ENCODE data around the gene PKHD1.
"Not testable (repeated sequence)": the region's sequence is repeated elsewhere in the genome, so short reads cannot be mapped to it uniquely, and the experiment has no call there.

PKHD1 gene

GRCh38 chr6:52010806-52011205 lies 76.6 kb downstream of the PKHD1 start:
- Histone ChIP-seq H3K4me3 (ENCODE audit: low read depth, low read length) (no peak overlapping the region), H3K4me1 (ENCODE audit: control insufficient read depth, insufficient read depth, low read length) (no peaks in the 10 kb centered on the region), H3K9ac (ENCODE audit: low read depth, low read length) (no peak overlapping the region), H3K27me3 (ENCODE audit: control insufficient read depth, insufficient read depth, low read length) (no peaks in the 10 kb centered on the region), H3K36me3 (ENCODE audit: control insufficient read depth, insufficient read depth, low read length) (no peaks in the 10 kb centered on the region), H3K9me3 (ENCODE audit: control insufficient read depth, insufficient read depth, low read length) (no peaks in the 10 kb centered on the region)

- H3K4me3 ChIP-seq (ENCODE audit: low read depth, low read length): no peak overlapping the region
- no peaks in the 10 kb centered on the region for H3K36me3 ChIP-seq (ENCODE audit: control insufficient read depth, insufficient read depth, low read length)
- no peaks in the 10 kb centered on the region for H3K4me1 ChIP-seq (ENCODE audit: control insufficient read depth, insufficient read depth, low read length)
- H3K9me3 ChIP-seq (ENCODE audit: control insufficient read depth, insufficient read depth, low read length): no peaks in the 10 kb centered on the region
- no peak overlapping the region for H3K9ac ChIP-seq (ENCODE audit: low read depth, low read length)
- H3K27me3 ChIP-seq (ENCODE audit: control insufficient read depth, insufficient read depth, low read length): no peaks in the 10 kb centered on the region
Observed at GRCh38 chr6:52010145-52010544, 77.3 kb downstream of the PKHD1 start.

- Histone ChIP-seq H3K4me1 (ENCODE audit: control insufficient read depth, insufficient read depth, low read length) (no peaks in the 10 kb centered on the region), H3K9ac (ENCODE audit: low read depth, low read length) (no peak overlapping the region), H3K36me3 (ENCODE audit: control insufficient read depth, insufficient read depth, low read length) (no peaks in the 10 kb centered on the region), H3K27me3 (ENCODE audit: control insufficient read depth, insufficient read depth, low read length) (no peaks in the 10 kb centered on the region), H3K4me3 (ENCODE audit: low read depth, low read length) (no peak overlapping the region), H3K9me3 (ENCODE audit: control insufficient read depth, insufficient read depth, low read length) (no peaks in the 10 kb centered on the region)
Observed at GRCh38 chr6:52009466-52010140, 77.8 kb downstream of the PKHD1 start.

DNA sequence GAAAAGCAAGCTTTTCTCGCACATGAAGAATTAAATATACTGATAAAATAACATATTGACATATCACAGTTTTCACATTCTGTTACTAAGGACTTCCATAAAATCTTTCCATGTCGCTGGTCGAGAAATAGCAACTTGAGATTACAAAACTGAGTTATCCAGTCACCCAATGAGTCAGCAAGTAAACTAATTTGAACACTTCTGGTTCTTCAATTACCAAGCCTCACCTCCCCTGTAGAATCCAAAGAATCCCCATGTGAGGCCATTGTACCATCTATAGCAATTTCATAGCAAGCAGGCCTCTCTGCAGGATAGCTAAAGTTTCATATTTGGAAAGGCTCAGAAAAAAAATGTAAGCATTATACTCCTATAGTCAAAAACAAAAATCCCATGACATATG lies 87.3 kb downstream of the PKHD1 start:
- Histone ChIP-seq H3K4me3 (ENCODE audit: low read depth, low read length) (no peak overlapping the region), H3K9ac (ENCODE audit: low read depth, low read length) (no peak overlapping the region), H3K27me3 (ENCODE audit: control insufficient read depth, insufficient read depth, low read length) (no peaks in the 10 kb centered on the region), H3K9me3 (ENCODE audit: control insufficient read depth, insufficient read depth, low read length) (no peaks in the 10 kb centered on the region), H3K36me3 (ENCODE audit: control insufficient read depth, insufficient read depth, low read length) (no peaks in the 10 kb centered on the region), H3K4me1 (ENCODE audit: control insufficient read depth, insufficient read depth, low read length) (no peaks in the 10 kb centered on the region)

- no peaks in the 10 kb centered on the region for H3K4me1 ChIP-seq (ENCODE audit: control insufficient read depth, insufficient read depth, low read length)
- H3K36me3 ChIP-seq (ENCODE audit: control insufficient read depth, insufficient read depth, low read length): no peaks in the 10 kb centered on the region
- H3K9me3 ChIP-seq (ENCODE audit: control insufficient read depth, insufficient read depth, low read length): no peaks in the 10 kb centered on the region
- no peaks in the 10 kb centered on the region for H3K27me3 ChIP-seq (ENCODE audit: control insufficient read depth, insufficient read depth, low read length)
- H3K9ac ChIP-seq (ENCODE audit: low read depth, low read length): no peak overlapping the region
- no peak overlapping the region for H3K4me3 ChIP-seq (ENCODE audit: low read depth, low read length)
Observed at GRCh38 chr6:51996296-51996947, 91.0 kb downstream of the PKHD1 start.

DNA sequence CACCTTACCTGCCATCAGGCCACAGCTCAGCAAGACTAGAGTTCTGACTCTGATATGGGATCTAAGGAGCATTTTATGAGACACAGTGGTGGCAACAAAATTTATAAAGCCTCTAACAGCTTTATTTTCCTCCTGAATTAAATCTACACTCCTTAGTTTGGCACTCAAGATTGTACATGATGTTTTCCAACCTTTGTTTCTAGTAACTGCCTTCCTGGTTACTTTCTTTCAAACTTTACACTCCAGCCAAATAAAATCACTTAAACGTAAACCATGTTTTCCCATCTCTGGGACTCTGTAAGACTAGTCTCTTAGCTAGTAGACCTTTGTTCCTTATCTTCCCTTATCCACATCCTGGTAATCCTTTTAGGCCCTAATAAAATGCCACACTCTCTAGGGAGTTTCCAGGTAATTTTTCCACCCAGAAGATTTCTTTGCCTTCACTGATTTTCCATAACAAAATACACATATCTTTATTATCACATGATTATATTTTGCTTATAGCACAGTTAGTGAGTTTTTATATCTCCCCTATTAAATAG lies 92.1 kb downstream of the PKHD1 start:
- no peaks in the 10 kb centered on the region for H3K27me3 ChIP-seq (ENCODE audit: control insufficient read depth, insufficient read depth, low read length)
- no peak overlapping the region for H3K9ac ChIP-seq (ENCODE audit: low read depth, low read length)
- H3K4me1 ChIP-seq (ENCODE audit: control insufficient read depth, insufficient read depth, low read length): no peaks in the 10 kb centered on the region
- H3K9me3 ChIP-seq (ENCODE audit: control insufficient read depth, insufficient read depth, low read length): no peaks in the 10 kb centered on the region
- no peak overlapping the region for H3K4me3 ChIP-seq (ENCODE audit: low read depth, low read length)
- no peaks in the 10 kb centered on the region for H3K36me3 ChIP-seq (ENCODE audit: control insufficient read depth, insufficient read depth, low read length)

DNA sequence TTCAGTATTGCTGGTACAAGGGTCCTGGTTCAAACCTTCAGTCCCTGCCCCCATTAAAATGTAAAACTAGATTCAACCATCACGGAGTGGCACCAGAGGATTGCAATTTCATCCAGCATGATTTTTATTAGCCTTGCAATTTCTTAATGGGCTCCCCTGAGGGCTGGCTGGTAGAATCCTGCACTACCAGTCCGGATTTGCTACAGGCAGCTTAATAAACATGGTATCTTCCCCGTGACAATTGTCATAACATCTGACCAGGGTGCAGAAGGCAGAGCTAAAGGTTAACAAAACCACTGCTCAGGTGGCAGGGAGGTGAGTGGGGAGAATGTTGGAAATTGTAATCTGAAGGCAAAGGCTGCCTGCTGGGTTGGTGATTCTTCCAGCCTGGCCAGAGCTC lies 94.5 kb downstream of the PKHD1 start:
- no peaks in the 10 kb centered on the region for H3K27me3 ChIP-seq (ENCODE audit: control insufficient read depth, insufficient read depth, low read length)
- no peak overlapping the region for H3K4me3 ChIP-seq (ENCODE audit: low read depth, low read length)
- no peaks in the 10 kb centered on the region for H3K9me3 ChIP-seq (ENCODE audit: control insufficient read depth, insufficient read depth, low read length)
- H3K36me3 ChIP-seq (ENCODE audit: control insufficient read depth, insufficient read depth, low read length): no peaks in the 10 kb centered on the region
- no peaks in the 10 kb centered on the region for H3K4me1 ChIP-seq (ENCODE audit: control insufficient read depth, insufficient read depth, low read length)
- H3K9ac ChIP-seq (ENCODE audit: low read depth, low read length): no peak overlapping the region

GRCh38 chr6:51989789-51990188 lies 97.6 kb downstream of the PKHD1 start:
- H3K36me3 ChIP-seq (ENCODE audit: control insufficient read depth, insufficient read depth, low read length): no peaks in the 10 kb centered on the region
- H3K9me3 ChIP-seq (ENCODE audit: control insufficient read depth, insufficient read depth, low read length): no peaks in the 10 kb centered on the region
- no peak overlapping the region for H3K9ac ChIP-seq (ENCODE audit: low read depth, low read length)
- no peaks in the 10 kb centered on the region for H3K27me3 ChIP-seq (ENCODE audit: control insufficient read depth, insufficient read depth, low read length)
- no peaks in the 10 kb centered on the region for H3K4me1 ChIP-seq (ENCODE audit: control insufficient read depth, insufficient read depth, low read length)
- no peak overlapping the region for H3K4me3 ChIP-seq (ENCODE audit: low read depth, low read length)

DNA sequence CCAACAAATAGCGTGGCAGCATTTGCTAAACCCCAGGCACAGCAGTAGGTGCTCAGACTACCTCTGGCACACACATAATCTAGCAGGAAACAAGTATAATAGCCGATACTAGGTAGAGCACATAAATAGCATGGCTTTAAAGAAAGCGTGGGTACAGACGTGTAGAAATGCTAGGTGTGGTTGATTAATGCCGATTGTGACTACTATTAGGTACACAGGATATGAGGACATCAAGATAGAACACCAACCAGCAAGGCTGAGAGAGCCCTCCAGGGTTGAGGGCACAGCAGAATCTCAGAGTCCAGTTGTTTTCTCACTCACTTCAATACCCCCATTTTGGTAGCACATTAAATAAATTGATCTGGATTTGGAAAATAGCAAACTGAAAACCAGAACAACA lies 100.5 kb downstream of the PKHD1 start:
- Histone ChIP-seq H3K9ac (ENCODE audit: low read depth, low read length) (no peak overlapping the region), H3K4me1 (ENCODE audit: control insufficient read depth, insufficient read depth, low read length) (peaks cover 16% of the 10 kb centered on the region), H3K36me3 (ENCODE audit: control insufficient read depth, insufficient read depth, low read length) (no peaks in the 10 kb centered on the region)

DNA sequence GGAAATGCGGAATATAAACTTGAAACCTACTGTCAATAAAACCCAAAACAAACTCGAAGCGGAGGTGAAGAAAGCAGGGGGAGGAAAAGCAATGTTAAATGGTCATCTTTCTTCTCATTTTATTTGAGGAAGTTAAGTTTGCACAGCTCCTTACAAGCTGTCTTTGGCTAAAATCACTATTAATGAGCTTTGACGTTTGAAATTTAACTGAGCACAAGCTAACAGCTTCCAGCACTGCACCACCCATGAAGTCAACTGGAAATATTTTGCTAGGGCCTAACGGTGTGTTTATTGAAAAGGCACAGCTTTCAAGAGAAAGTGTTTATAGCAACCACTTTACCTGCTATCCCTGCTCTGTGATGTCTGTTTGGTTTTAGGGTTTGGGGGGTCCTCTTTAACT lies 103.8 kb downstream of the PKHD1 start:
- Histone ChIP-seq H3K36me3 (ENCODE audit: control insufficient read depth, insufficient read depth, low read length) (no peaks in the 10 kb centered on the region), H3K27me3 (ENCODE audit: control insufficient read depth, insufficient read depth, low read length) (no peaks in the 10 kb centered on the region), H3K9me3 (ENCODE audit: control insufficient read depth, insufficient read depth, low read length) (no peaks in the 10 kb centered on the region), H3K9ac (ENCODE audit: low read depth, low read length) (peak overlapping the region; percentile 17), H3K4me1 (ENCODE audit: control insufficient read depth, insufficient read depth, low read length) (peaks cover 16% of the 10 kb centered on the region), H3K4me3 (ENCODE audit: low read depth, low read length) (no peak overlapping the region)

More for the DNA sequence above, 100.5 kb downstream of the PKHD1 start:
- Histone ChIP-seq H3K9me3 (ENCODE audit: control insufficient read depth, insufficient read depth, low read length) (no peaks in the 10 kb centered on the region), H3K27me3 (ENCODE audit: control insufficient read depth, insufficient read depth, low read length) (no peaks in the 10 kb centered on the region), H3K4me3 (ENCODE audit: low read depth, low read length) (no peak overlapping the region)

DNA sequence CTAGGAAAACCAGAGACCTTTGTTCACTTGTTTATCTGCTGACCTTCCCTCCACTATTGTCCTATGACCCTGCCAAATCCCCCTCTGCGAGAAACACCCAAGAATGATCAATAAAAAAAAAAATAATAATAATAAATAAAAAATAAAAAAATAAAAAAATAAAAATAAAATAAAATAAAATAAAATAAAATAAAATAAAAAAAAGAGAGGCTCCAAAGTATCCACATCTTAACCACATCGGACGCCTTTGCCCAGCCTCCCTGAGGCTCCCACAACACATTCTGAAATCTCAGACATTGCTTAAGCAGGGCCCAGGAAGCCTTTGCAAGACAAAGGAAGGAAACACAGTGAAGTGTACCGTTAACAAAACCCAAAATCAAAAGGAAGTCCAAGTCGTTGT lies 104.7 kb downstream of the PKHD1 start:
- H3K36me3 ChIP-seq (ENCODE audit: control insufficient read depth, insufficient read depth, low read length); H3K9me3 ChIP-seq (ENCODE audit: control insufficient read depth, insufficient read depth, low read length); H3K4me3 ChIP-seq (ENCODE audit: low read depth, low read length); H3K9ac ChIP-seq (ENCODE audit: low read depth, low read length); H3K27me3 ChIP-seq (ENCODE audit: control insufficient read depth, insufficient read depth, low read length): not testable (repeated sequence)
- H3K4me1 ChIP-seq (ENCODE audit: control insufficient read depth, insufficient read depth, low read length): peaks cover 16% of the 10 kb centered on the region

GRCh38 chr6:51976374-51976773 lies 111.0 kb downstream of the PKHD1 start:
- no peak overlapping the region for H3K9ac ChIP-seq (ENCODE audit: low read depth, low read length)
- no peaks in the 10 kb centered on the region for H3K27me3 ChIP-seq (ENCODE audit: control insufficient read depth, insufficient read depth, low read length)
- H3K36me3 ChIP-seq (ENCODE audit: control insufficient read depth, insufficient read depth, low read length): no peaks in the 10 kb centered on the region

More at GRCh38 chr6:51976374-51976773, 111.0 kb downstream of the PKHD1 start:
- Histone ChIP-seq H3K4me1 (ENCODE audit: control insufficient read depth, insufficient read depth, low read length) (no peaks in the 10 kb centered on the region), H3K4me3 (ENCODE audit: low read depth, low read length) (no peak overlapping the region), H3K9me3 (ENCODE audit: control insufficient read depth, insufficient read depth, low read length) (no peaks in the 10 kb centered on the region)

Data from iPS-15b (cell line).